ENCODE results near the gene TTYH1. TPM values are rescaled to one million over a fixed set of nuclear protein-coding genes. Genes with fewer than 3 reads are reported as not detected.

TTYH1 gene
- polyA plus RNA-seq, 1 of the 3 experiments (the other 2 are of a cell fraction): 0.05 TPM

- Histone ChIP-seq H3F3A (replicated peaks; ENCODE audit: insufficient read depth) (peaks cover 16% of the 10 kb centered on the region), H3K9me3 (no peaks in the 10 kb centered on the region), H3K4me2 (no peak overlapping the region), H3K4me3 (ENCODE audit: low read depth in 2 of 2, low read length in 1 of 2) (no peak overlapping the region), H3K4me1 (ENCODE audit: control insufficient read depth in 1 of 2, insufficient read depth in 2 of 2, low read depth in 1 of 2, low read length in 1 of 2) (peaks cover 0 to 17% of the 10 kb centered on the region in 2 experiments; a peak in 1 of 4 replicates), H3K79me2 (ENCODE audit: insufficient read depth) (peaks cover 15% of the 10 kb centered on the region; the same call in 1 of the 2 replicates), H3K9me2 (no peaks in the 10 kb centered on the region), H3K9ac (no peak overlapping the region), H3K27ac (ENCODE audit: low read depth in 2 of 2, low read length in 1 of 2) (no peak overlapping the region), H3K36me3 (replicated peaks in 1 of 2; ENCODE audit: control insufficient read depth in 1 of 2, insufficient read depth in 2 of 2, low read length in 1 of 2) (peaks cover 9 to 58% of the 10 kb centered on the region in 2 experiments), H4K20me1 (ENCODE audit: insufficient read depth) (peaks cover 34% of the 10 kb centered on the region), H2AFZ (ENCODE audit: low read depth) (no peak overlapping the region), H3K27me3 (ENCODE audit: insufficient read depth) (no peaks in the 10 kb centered on the region)
- CTCF ChIA-PET: interaction anchor here (0.7 to 1.5 kb wide), 2 partner anchors 9 to 21 kb away, joined by 3 read pairs; no protein-coding TSS in a partner anchor
- no peak for TF ChIP-seq GABPA (IDR thresholded peaks at IDR 0.05; ENCODE audit: low read depth)
- no peak for TF ChIP-seq NRF1 (IDR thresholded peaks at IDR 0.05; ENCODE audit: low read depth, low read length)
- no peak for TF ChIP-seq CHD2 (IDR thresholded peaks at IDR 0.05; ENCODE audit: low read length, partially characterized antibody)
- no peak for TF ChIP-seq RAD21 (IDR thresholded peaks at IDR 0.05; ENCODE audit: low read length)
- TF ChIP-seq ELF1 (IDR thresholded peaks at IDR 0.05): no peak
- TF ChIP-seq TAF1 (IDR thresholded peaks at IDR 0.05; ENCODE audit: borderline replicate concordance, low read depth, low read length): no peak
- TF ChIP-seq FOXJ3 (CRISPR knock-in tag; IDR thresholded peaks at IDR 0.05): no peak
- TF ChIP-seq EZH2phosphoT487 (IDR thresholded peaks at IDR 0.05; ENCODE audit: borderline replicate concordance, low read depth): no peak
- TF ChIP-seq TCF12 (IDR thresholded peaks at IDR 0.05): no peak
- DNase-seq: no peak
- WGBS (ENCODE audit: low lambda C conversion rate): 100% methylated on average over 7 of the region's 39 CpGs
- POLR2A ChIA-PET: interaction anchor here (0.6 to 4.5 kb wide), 2 partner anchors 12 to 23 kb away, joined by 6 to 24 read pairs; partner anchors contain the start of gene LENG8
These were observed 45.2 kb downstream of the TTYH1 start for GRCh38 chr19:54460230-54461005.

- Histone ChIP-seq H3K36me3 (replicated peaks in 1 of 2; ENCODE audit: control insufficient read depth in 1 of 2, insufficient read depth in 2 of 2, low read length in 1 of 2) (peaks cover 9 to 50% of the 10 kb centered on the region in 2 experiments), H2AFZ (ENCODE audit: low read depth) (no peak overlapping the region), H3K9ac (no peak overlapping the region), H3K27ac (ENCODE audit: low read depth in 2 of 2, low read length in 1 of 2) (no peak overlapping the region), H3K4me1 (ENCODE audit: control insufficient read depth in 1 of 2, insufficient read depth in 2 of 2, low read depth in 1 of 2, low read length in 1 of 2) (peaks cover 0 to 17% of the 10 kb centered on the region in 2 experiments; a peak in 1 of 4 replicates), H4K20me1 (ENCODE audit: insufficient read depth) (peaks cover 33% of the 10 kb centered on the region), H3K9me3 (no peaks in the 10 kb centered on the region), H3F3A (replicated peaks; ENCODE audit: insufficient read depth) (peaks cover 20% of the 10 kb centered on the region), H3K27me3 (ENCODE audit: insufficient read depth) (no peaks in the 10 kb centered on the region), H3K4me3 (ENCODE audit: low read depth in 2 of 2, low read length in 1 of 2) (no peak overlapping the region), H3K79me2 (ENCODE audit: insufficient read depth) (peaks cover 10% of the 10 kb centered on the region; the same call in 1 of the 2 replicates), H3K4me2 (no peak overlapping the region), H3K9me2 (no peaks in the 10 kb centered on the region)
- no peak for DNase-seq
- POLR2A ChIA-PET: interaction anchor here (4.5 kb wide), 1 partner anchor 13 kb away, joined by 24 read pairs; the partner anchor contains the start of gene LENG8
- TF ChIP-seq PBX3 (IDR thresholded peaks at IDR 0.05) (no peak), IRF3 (IDR thresholded peaks at IDR 0.05; ENCODE audit: low read depth, low read length) (no peak), POLR2AphosphoS5 (IDR thresholded peaks at IDR 0.05; ENCODE audit: low read depth, low read length) (no peak), GATA2 (CRISPR knock-in tag; IDR thresholded peaks at IDR 0.05) (no peak), RCOR1 (IDR thresholded peaks at IDR 0.05; ENCODE audit: low read length) (no peak), TEAD4 (IDR thresholded peaks at IDR 0.05; ENCODE audit: borderline replicate concordance, insufficient read depth) (no peak), MXI1 (IDR thresholded peaks at IDR 0.05; ENCODE audit: low read depth, low read length) (no peak), MEF2A (IDR thresholded peaks at IDR 0.05; ENCODE audit: borderline replicate concordance, low read depth) (no peak), FOSL2 (IDR thresholded peaks at IDR 0.05; ENCODE audit: borderline replicate concordance, low read depth) (no peak), FOXJ3 (CRISPR knock-in tag; IDR thresholded peaks at IDR 0.05) (no peak), SIN3A (IDR thresholded peaks at IDR 0.05; ENCODE audit: borderline replicate concordance, low read depth, low read length) (no peak), CHD2 (IDR thresholded peaks at IDR 0.05; ENCODE audit: low read length, partially characterized antibody) (no peak), EP300 (IDR thresholded peaks at IDR 0.05; ENCODE audit: borderline replicate concordance in 1 of 2, low read depth in 1 of 2, low read length in 1 of 2) (no peak), EZH2phosphoT487 (IDR thresholded peaks at IDR 0.05; ENCODE audit: borderline replicate concordance, low read depth) (no peak)
- WGBS (ENCODE audit: low lambda C conversion rate): 94% methylated on average over 27 of the region's 27 CpGs
- CTCF ChIA-PET: interaction anchor here (1.5 kb wide), 1 partner anchor 10 kb away, joined by 3 read pairs; no protein-coding TSS in a partner anchor
These were observed 45.9 kb downstream of the TTYH1 start for GRCh38 chr19:54461210-54461609.

Data from SK-N-SH (cell line).